Activated CD4-positive, alpha-beta T cell treated with anti-CD3 and anti-CD28 coated beads, Interleukin-10, Interleukin-2, amounts not matched to agents 100 ng/mL and 50 ng/mL, durations not matched to agents 16 hours and 8 hours (primary cell): ENCODE results near the gene HPS4.
A peak's percentile ranks its signal among the peaks of the same experiment; 100 is the strongest.
"Not testable (repeated sequence)": the region's sequence is repeated elsewhere in the genome, so short reads cannot be mapped to it uniquely, and the experiment has no call there.

Experiments used
- DNase-seq: peaks from one replicate; pipeline ENCODE4 v3.0.0-alpha.2; 2020

HPS4 gene

GRCh38 chr22:26439559-26439958 lies 44.0 kb downstream of the HPS4 start:
- DNase-seq = no peak

- DNase-seq = not testable (repeated sequence)
Measured at GRCh38 chr22:26438776-26439175, 44.8 kb downstream of the HPS4 start.

GRCh38 chr22:26437694-26438392 lies 45.7 kb downstream of the HPS4 start:
- DNase-seq = no peak

- no peak for DNase-seq
Measured at GRCh38 chr22:26436903-26437515, 46.6 kb downstream of the HPS4 start.

- no peak for DNase-seq
Measured at GRCh38 chr22:26435327-26436093, 48.1 kb downstream of the HPS4 start.

GRCh38 chr22:26433805-26434204 lies 49.8 kb downstream of the HPS4 start:
- DNase-seq = no peak

GRCh38 chr22:26432619-26433311 lies 50.8 kb downstream of the HPS4 start:
- DNase-seq = peak; percentile 6

- peak; percentile 68 for DNase-seq
Measured at GRCh38 chr22:26431261-26431995, 52.2 kb downstream of the HPS4 start.

GRCh38 chr22:26430600-26430999 lies 53.0 kb downstream of the HPS4 start:
- peak; percentile 24 for DNase-seq

- DNase-seq = peak; percentile 26
Measured at GRCh38 chr22:26429458-26430286, 53.9 kb downstream of the HPS4 start.

GRCh38 chr22:26428515-26429457 lies 54.8 kb downstream of the HPS4 start, which contains the start of gene ASPHD2:
TSS of gene ASPHD2 (plus strand) at chr22:26429260. CDS start at chr22:26433616, 4,356 bp downstream.
- peak; percentile 88 for DNase-seq

GRCh38 chr22:26426924-26427323 lies 56.7 kb downstream of the HPS4 start:
- DNase-seq = no peak

GRCh38 chr22:26418620-26419019 lies 65.0 kb downstream of the HPS4 start:
- DNase-seq = no peak

GRCh38 chr22:26417406-26417805 lies 66.2 kb downstream of the HPS4 start:
- DNase-seq = no peak

- no peak for DNase-seq
Measured at GRCh38 chr22:26416670-26417276, 66.8 kb downstream of the HPS4 start.

GRCh38 chr22:26416256-26416655 lies 67.3 kb downstream of the HPS4 start:
- no peak for DNase-seq

- DNase-seq = no peak
Measured at GRCh38 chr22:26414347-26414746, 69.2 kb downstream of the HPS4 start.

- no peak for DNase-seq
Measured at GRCh38 chr22:26410386-26410785, 73.2 kb downstream of the HPS4 start.

- no peak for DNase-seq
Measured at GRCh38 chr22:26409719-26410335, 73.8 kb downstream of the HPS4 start.
